ENCODE data around the gene PAQR5. TPM values are rescaled to one million over a fixed set of nuclear protein-coding genes. Genes with fewer than 3 reads are reported as not detected.
A peak's percentile ranks its signal among the peaks of the same experiment; 100 is the strongest.
"Not testable (repeated sequence)": the region's sequence is repeated elsewhere in the genome, so short reads cannot be mapped to it uniquely, and the experiment has no call there.

Gene PAQR5
- polyA plus RNA-seq, 3 donors = 25.7 to 40.6 (median 32.8) TPM

- DNase-seq = no peak
Observed at GRCh38 chr15:69343133-69343532, 44.4 kb downstream of the PAQR5 start.

- DNase-seq = no peak
Observed at GRCh38 chr15:69344238-69344637, 45.5 kb downstream of the PAQR5 start.

GRCh38 chr15:69346112-69346511 lies 47.4 kb downstream of the PAQR5 start:
- no peak for DNase-seq

GRCh38 chr15:69351333-69351732 lies 52.6 kb downstream of the PAQR5 start:
- no peak for DNase-seq

GRCh38 chr15:69351884-69352283 lies 53.2 kb downstream of the PAQR5 start:
- no peak for DNase-seq

- DNase-seq = peak; percentile 78
Observed at GRCh38 chr15:69357773-69358771, 59.4 kb downstream of the PAQR5 start.

- DNase-seq = no peak
Observed at GRCh38 chr15:69358850-69359249, 60.1 kb downstream of the PAQR5 start.

- no peak for DNase-seq
Observed at GRCh38 chr15:69359722-69360121, 61.0 kb downstream of the PAQR5 start.

- DNase-seq = no peak
Observed at GRCh38 chr15:69360642-69361041, 61.9 kb downstream of the PAQR5 start.

- DNase-seq = no peak
Observed at GRCh38 chr15:69367236-69367635, 68.5 kb downstream of the PAQR5 start.

GRCh38 chr15:69369631-69370030 lies 70.9 kb downstream of the PAQR5 start:
- DNase-seq = no peak

GRCh38 chr15:69373406-69373805 lies 74.7 kb downstream of the PAQR5 start:
- DNase-seq = no peak

- no peak for DNase-seq
Observed at GRCh38 chr15:69375151-69375790, 76.6 kb downstream of the PAQR5 start.

- DNase-seq = peak; percentile 67
Observed at GRCh38 chr15:69377216-69377970, 78.7 kb downstream of the PAQR5 start.

GRCh38 chr15:69380100-69380725 lies 81.5 kb downstream of the PAQR5 start:
- DNase-seq = no peak

GRCh38 chr15:69380726-69381105 lies 82.0 kb downstream of the PAQR5 start:
- no peak for DNase-seq

- not testable (repeated sequence) for DNase-seq
Observed at GRCh38 chr15:69382176-69382575, 83.5 kb downstream of the PAQR5 start.

- DNase-seq = not testable (repeated sequence)
Observed at GRCh38 chr15:69384066-69384465, 85.4 kb downstream of the PAQR5 start.

GRCh38 chr15:69384626-69385598 lies 86.2 kb downstream of the PAQR5 start:
- DNase-seq = no peak

GRCh38 chr15:69385831-69386230 lies 87.1 kb downstream of the PAQR5 start:
- no peak for DNase-seq

- DNase-seq = no peak
Observed at GRCh38 chr15:69386284-69386683, 87.6 kb downstream of the PAQR5 start.

Data from renal pelvis (tissue), 4 donors.